D721Med (cell line): ENCODE data around the gene OPCML.

ENCODE experiments used
- DNase-seq: peaks from one replicate; pipeline ENCODE4 v3.0.0; 2011; ENCODE audit warnings: low spot score; ENCODE audit not compliant: insufficient read length
- FAIRE-seq: peaks from 2 replicates; lab custom pipeline; 2011; peaks lifted over from hg19 to GRCh38; lab: Jason Lieb, UNC
- CTCF ChIP-seq: IDR thresholded peaks from 2 replicates; pipeline ENCODE4 v1.5.1; 2012; ENCODE audit warnings: mild to moderate bottlenecking, control low read depth; ENCODE audit not compliant: insufficient read depth; ENCODE audit errors: missing control alignments

OPCML gene

GRCh38 chr11:132453406-132453805 is 1078.9 kb downstream of the OPCML start:
- TF ChIP-seq CTCF: no peak
- FAIRE-seq: no peak
- no peak for DNase-seq

DNA sequence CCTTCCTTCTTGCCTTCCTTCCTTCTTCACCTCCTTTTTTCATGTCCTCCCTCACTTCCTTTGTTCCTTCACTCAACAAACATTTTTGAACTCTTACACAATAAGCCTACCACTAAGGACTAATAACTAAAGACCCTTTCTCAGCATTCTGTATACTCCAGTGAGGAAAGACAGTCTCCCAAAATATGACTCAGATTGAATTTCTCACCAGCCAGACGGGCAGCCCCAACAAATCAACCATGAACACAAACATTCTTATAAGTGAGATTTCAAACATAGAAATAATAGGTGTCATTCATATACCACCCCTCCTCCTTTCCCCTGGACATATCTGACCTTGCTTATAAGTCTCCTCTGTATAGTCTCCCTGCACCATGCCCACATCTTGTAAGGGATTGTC is 1079.7 kb downstream of the OPCML start:
- DNase-seq: no peak
- TF ChIP-seq CTCF: no peak
- no peak for FAIRE-seq

- no peak for TF ChIP-seq CTCF
- DNase-seq (no peak), FAIRE-seq (no peak)
These were observed 1080.2 kb downstream of the OPCML start for GRCh38 chr11:132451942-132452601.

- FAIRE-seq: no peak
- no peak for TF ChIP-seq CTCF
- DNase-seq: no peak
These were observed 1081.7 kb downstream of the OPCML start for GRCh38 chr11:132450631-132451030.

- FAIRE-seq (no peak), DNase-seq (no peak)
- TF ChIP-seq CTCF: no peak
These were observed 1083.8 kb downstream of the OPCML start for GRCh38 chr11:132448334-132448995.

GRCh38 chr11:132447761-132448160 is 1084.5 kb downstream of the OPCML start:
- TF ChIP-seq CTCF: no peak
- DNase-seq: no peak
- FAIRE-seq: no peak

- TF ChIP-seq CTCF: no peak
- DNase-seq (no peak), FAIRE-seq (no peak)
These were observed 1086.4 kb downstream of the OPCML start for GRCh38 chr11:132445859-132446291.
